ENCODE results near the gene SNTG2. TPM values are rescaled to one million over a fixed set of nuclear protein-coding genes. Genes with fewer than 3 reads are reported as not detected.

Gene SNTG2
- total and polyA plus RNA-seq, 2 donors (not counting 1 experiment from before 2014, with no cell fraction given) = 0.06 TPM; not detected in 1

DNA sequence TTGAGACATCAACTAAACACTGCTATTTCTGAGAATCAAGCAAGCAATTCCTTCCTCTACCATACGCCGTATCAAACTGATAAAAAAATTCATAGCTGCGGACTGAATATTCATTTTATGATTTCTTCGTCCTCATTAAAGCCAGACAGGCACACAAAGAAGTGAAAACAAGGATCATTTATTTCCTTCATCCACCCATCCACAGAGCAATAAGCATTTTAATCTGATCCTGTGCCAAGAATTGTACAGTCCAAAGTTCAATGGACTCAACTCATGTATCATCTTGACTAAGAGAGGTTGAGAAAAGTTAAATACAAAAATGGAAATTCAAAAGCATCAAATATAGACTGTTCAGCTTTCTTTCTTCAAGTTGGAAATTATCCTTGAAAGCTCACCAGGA, 19.7 kb upstream of the SNTG2 start:
- Histone ChIP-seq H2AFZ (ENCODE audit: low read length) (no peak overlapping the region), H3K27me3 (ENCODE audit: control insufficient read depth, insufficient read depth, low read length) (no peaks in the 10 kb centered on the region), H3K4me1 (ENCODE audit: control insufficient read depth, extremely low read depth, insufficient read depth, low read length) (no peaks in the 10 kb centered on the region), H3K4me2 (ENCODE audit: extremely low read depth, insufficient read depth, low read length) (no peak overlapping the region), H4K20me1 (ENCODE audit: control insufficient read depth, extremely low read depth, insufficient read depth, low read length) (no peaks in the 10 kb centered on the region), H3K9ac (ENCODE audit: insufficient read depth, low read length) (no peak overlapping the region), H3K9me3 (ENCODE audit: control insufficient read depth, insufficient read depth, low read depth, low read length) (no peaks in the 10 kb centered on the region), H3K27ac (ENCODE audit: insufficient read depth, low read length) (no peak overlapping the region), H3K4me3 (replicated peaks in 1 of 4; ENCODE audit: control extremely low read depth in 1 of 4, insufficient read depth in 1 of 4, low read depth in 3 of 4, low read length in 4 of 4) (no peak overlapping the region), H3K79me2 (ENCODE audit: control insufficient read depth, insufficient read depth, low read length) (no peaks in the 10 kb centered on the region), H3K36me3 (ENCODE audit: control insufficient read depth, insufficient read depth, low read length) (no peaks in the 10 kb centered on the region)
- TF ChIP-seq CTCF (conservative IDR thresholded peaks at IDR 0.05 in 1 of 2, IDR thresholded peaks at IDR 0.05 in 1 of 2; ENCODE audit: low read depth in 1 of 2, low read length in 2 of 2) (no peak), EZH2 (IDR thresholded peaks at IDR 0.05; ENCODE audit: low read length, missing control alignments) (no peak)
- DNase-seq (ENCODE audit: low read depth in 2 of 2) = no peak

DNA sequence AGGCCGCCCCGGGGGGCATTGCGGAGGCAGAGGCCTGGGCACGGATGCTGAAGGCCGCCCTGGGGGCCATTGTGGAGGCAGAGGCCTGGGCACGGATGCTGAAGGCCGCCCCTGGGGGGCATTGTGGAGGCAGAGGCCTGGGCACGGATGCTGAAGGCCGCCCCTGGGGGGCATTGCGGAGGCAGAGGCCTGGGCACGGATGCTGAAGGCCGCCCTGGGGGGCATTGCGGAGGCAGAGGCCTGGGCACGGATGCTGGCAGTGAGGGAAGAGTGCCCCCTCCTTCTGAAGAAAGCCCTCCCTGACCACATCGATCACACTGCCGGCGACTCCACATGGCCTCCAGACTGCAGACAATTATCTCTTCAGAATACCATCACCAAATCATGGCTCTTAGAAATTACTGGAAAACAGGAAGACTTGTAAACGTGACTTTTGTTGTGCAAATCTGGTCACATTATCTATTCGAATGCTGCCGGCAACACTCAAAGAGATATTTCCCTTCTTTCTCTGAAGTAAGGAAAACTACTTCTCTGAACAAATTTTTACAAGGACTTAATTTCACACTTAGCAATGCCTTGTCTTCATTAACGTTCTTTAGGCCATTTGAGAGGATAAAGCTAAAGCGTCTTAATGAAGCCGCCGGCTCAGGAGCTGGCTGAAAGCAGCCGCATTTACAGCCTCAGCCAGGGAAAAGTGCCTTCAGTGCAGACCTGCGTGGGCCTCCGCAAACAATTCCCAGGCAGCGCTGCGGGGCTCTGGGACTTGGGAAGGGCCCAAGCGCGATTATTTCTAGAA, 18.1 kb upstream of the SNTG2 start:
- no peak overlapping the region for H2AFZ ChIP-seq (ENCODE audit: low read length)
- no peaks in the 10 kb centered on the region for H3K79me2 ChIP-seq (ENCODE audit: control insufficient read depth, insufficient read depth, low read length)
- no peaks in the 10 kb centered on the region for H3K36me3 ChIP-seq (ENCODE audit: control insufficient read depth, insufficient read depth, low read length)
- H3K4me1 ChIP-seq (ENCODE audit: control insufficient read depth, extremely low read depth, insufficient read depth, low read length) = no peaks in the 10 kb centered on the region
- H3K9me3 ChIP-seq (ENCODE audit: control insufficient read depth, insufficient read depth, low read depth, low read length) = no peaks in the 10 kb centered on the region
- no peak for DNase-seq (ENCODE audit: low read depth in 2 of 2)
- no peak overlapping the region for H3K4me3 ChIP-seq (replicated peaks in 1 of 4; ENCODE audit: control extremely low read depth in 1 of 4, insufficient read depth in 1 of 4, low read depth in 3 of 4, low read length in 4 of 4)
- no peaks in the 10 kb centered on the region for H4K20me1 ChIP-seq (ENCODE audit: control insufficient read depth, extremely low read depth, insufficient read depth, low read length)
- H3K27ac ChIP-seq (ENCODE audit: insufficient read depth, low read length) = no peak overlapping the region
- no peaks in the 10 kb centered on the region for H3K27me3 ChIP-seq (ENCODE audit: control insufficient read depth, insufficient read depth, low read length)
- H3K4me2 ChIP-seq (ENCODE audit: extremely low read depth, insufficient read depth, low read length) = no peak overlapping the region
- H3K9ac ChIP-seq (ENCODE audit: insufficient read depth, low read length) = no peak overlapping the region
- TF ChIP-seq EZH2 (IDR thresholded peaks at IDR 0.05; ENCODE audit: low read length, missing control alignments) (no peak), CTCF (conservative IDR thresholded peaks at IDR 0.05 in 1 of 2, IDR thresholded peaks at IDR 0.05 in 1 of 2; ENCODE audit: low read depth in 1 of 2, low read length in 2 of 2) (no peak)

- Histone ChIP-seq H3K36me3 (ENCODE audit: control insufficient read depth, insufficient read depth, low read length) (no peaks in the 10 kb centered on the region), H3K4me1 (ENCODE audit: control insufficient read depth, extremely low read depth, insufficient read depth, low read length) (no peaks in the 10 kb centered on the region)
- no peak for TF ChIP-seq CTCF (conservative IDR thresholded peaks at IDR 0.05 in 1 of 2, IDR thresholded peaks at IDR 0.05 in 1 of 2; ENCODE audit: low read depth in 1 of 2, low read length in 2 of 2)
- TF ChIP-seq EZH2 (IDR thresholded peaks at IDR 0.05; ENCODE audit: low read length, missing control alignments) = no peak
Observed at GRCh38 chr2:933734-934295, 16.8 kb upstream of the SNTG2 start.

More at GRCh38 chr2:933734-934295, 16.8 kb upstream of the SNTG2 start:
- H3K27me3 ChIP-seq (ENCODE audit: control insufficient read depth, insufficient read depth, low read length) = no peaks in the 10 kb centered on the region
- H3K4me3 ChIP-seq (replicated peaks in 1 of 4; ENCODE audit: control extremely low read depth in 1 of 4, insufficient read depth in 1 of 4, low read depth in 3 of 4, low read length in 4 of 4) = no peak overlapping the region
- no peaks in the 10 kb centered on the region for H3K79me2 ChIP-seq (ENCODE audit: control insufficient read depth, insufficient read depth, low read length)
- no peak overlapping the region for H3K9ac ChIP-seq (ENCODE audit: insufficient read depth, low read length)
- H2AFZ ChIP-seq (ENCODE audit: low read length) = no peak overlapping the region
- H3K27ac ChIP-seq (ENCODE audit: insufficient read depth, low read length) = no peak overlapping the region
- H3K9me3 ChIP-seq (ENCODE audit: control insufficient read depth, insufficient read depth, low read depth, low read length) = no peaks in the 10 kb centered on the region
- H4K20me1 ChIP-seq (ENCODE audit: control insufficient read depth, extremely low read depth, insufficient read depth, low read length) = no peaks in the 10 kb centered on the region
- no peak overlapping the region for H3K4me2 ChIP-seq (ENCODE audit: extremely low read depth, insufficient read depth, low read length)
- no peak for DNase-seq (ENCODE audit: low read depth in 2 of 2)
